Esophagus squamous epithelium (tissue), 5 donors: ENCODE measurements around the gene GORASP1. TPM values are rescaled to one million over a fixed set of nuclear protein-coding genes. Genes with fewer than 3 reads are reported as not detected.

Experiments used
- DNase-seq: peaks from one replicate; lab custom pipeline; 2025; lab: John Stamatoyannopoulos, UW
- H3K27ac ChIP-seq, 4 donors: fragments of 200-600 bp; sonication (generic); one replicate each; pipeline ENCODE4 v1.5.1; 2016 to 2019; ENCODE audit warnings: mild to moderate bottlenecking in 1 of 4
- H3K27me3 ChIP-seq, 4 donors: fragments of 200-600 bp; sonication (generic); 1 replicate in 3 of 4; 2 replicates in 1 of 4; pipeline versions ENCODE4 v1.5.1 to v1.6.0; 2017 to 2021; ENCODE audit warnings: antibody characterized with exemption in 1 of 4
- H3K36me3 ChIP-seq, 3 donors: fragments of 200-600 bp; sonication (generic); one replicate each; pipeline ENCODE4 v1.5.1; 2016 to 2019
- H3K4me1 ChIP-seq, 3 donors: fragments of 200-600 bp; sonication (generic); one replicate each; pipeline ENCODE4 v1.5.1; 2017 to 2019
- H3K4me3 ChIP-seq, 4 donors: fragments of 200-600 bp; sonication (generic); 1 replicate in 3 of 4; 2 replicates in 1 of 4; pipeline ENCODE4 v1.5.1; 2016 to 2019; ENCODE audit warnings: mild to moderate bottlenecking in 2 of 4, moderate library complexity in 1 of 4
- H3K9me3 ChIP-seq, 3 donors: fragments of 200-600 bp; sonication (generic); one replicate each; pipeline ENCODE4 v1.5.1; 2016 to 2019
- CTCF ChIP-seq, 6 experiments: fragments of 450-650 bp in 4 of 6; fragments of 200-600 bp in 2 of 6; sonication (generic) in 2 of 6; IDR thresholded peaks; one replicate each; pipeline ENCODE4 v1.5.1; 2016 to 2019; ENCODE audit warnings: antibody characterized with exemption in 6 of 6, mild to moderate bottlenecking in 4 of 6, moderate library complexity in 4 of 6
- POLR2A ChIP-seq, 4 donors: fragments of 450-650 bp; IDR thresholded peaks; one replicate each; pipeline ENCODE4 v1.6.1; 2017; ENCODE audit warnings: antibody characterized with exemption in 4 of 4, mild to moderate bottlenecking in 4 of 4, moderate library complexity in 3 of 4
- WGBS, 2 donors: methylation state at CpG; one replicate each; pipeline ENCODE4 v1.1.5; 2018; 5-methylcytosine and 5-hydroxymethylcytosine counted together
- intact Hi-C: fragments of 100-400 bp; cut with DNase I; formaldehyde crosslinking; loops from one replicate; pipeline ENCODE4 v1.15.0; 2022
- total RNA-seq, 4 donors: library from RNA; depleted of rRNA; stranded (reverse); fragments of >200 nt; gene quantifications; one replicate each; pipeline ENCODE4 v1.1.0, GENCODE V29; 2016
- donor health status: DM: yes; HTN: yes; CAD: no.

The GORASP1 gene
- total RNA-seq, 4 donors from 2014 or later, result 26.4 to 102 (median 43.8) TPM

DNA sequence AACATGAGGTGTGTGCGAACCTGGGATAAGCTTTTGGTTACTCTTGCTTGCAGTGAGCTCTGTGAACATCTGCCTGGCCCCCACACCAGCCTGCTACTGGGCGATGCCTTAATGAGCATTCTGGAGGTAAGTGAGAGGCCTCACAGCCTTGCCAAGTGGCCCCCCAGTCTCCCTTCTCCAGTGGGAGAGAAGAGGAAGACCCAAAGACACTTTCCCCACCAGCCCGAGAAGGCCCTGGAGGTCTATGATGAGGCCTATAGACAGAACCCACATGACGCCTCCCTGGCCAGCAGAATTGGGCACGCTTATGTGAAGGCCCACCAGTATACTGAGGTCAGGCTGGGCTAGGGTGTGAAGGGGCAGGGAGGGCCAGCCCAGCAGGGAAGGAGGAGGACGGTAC is 22.6 kb upstream of the GORASP1 start:
- no peaks in the 10 kb centered on the region for H3K9me3 ChIP-seq
- no peaks in the 10 kb centered on the region for H3K27me3 ChIP-seq
- peaks cover 0 to 57% (median 0%) of the 10 kb centered on the region in 3 donors for H3K4me1 ChIP-seq
- WGBS, 2 donors, result 88 to 100% methylated on average over 3 to 5 of the region's 6 CpGs
- no peak overlapping the region for H3K27ac ChIP-seq
- no peak overlapping the region for H3K4me3 ChIP-seq
- no peak for DNase-seq
- peaks cover 0 to 5% (median 0%) of the 10 kb centered on the region in 3 donors for H3K36me3 ChIP-seq
- no peak for TF ChIP-seq CTCF (IDR thresholded peaks at IDR 0.05)
- TF ChIP-seq POLR2A (IDR thresholded peaks at IDR 0.05), result no peak
- intact Hi-C loops, result no loop called here

DNA sequence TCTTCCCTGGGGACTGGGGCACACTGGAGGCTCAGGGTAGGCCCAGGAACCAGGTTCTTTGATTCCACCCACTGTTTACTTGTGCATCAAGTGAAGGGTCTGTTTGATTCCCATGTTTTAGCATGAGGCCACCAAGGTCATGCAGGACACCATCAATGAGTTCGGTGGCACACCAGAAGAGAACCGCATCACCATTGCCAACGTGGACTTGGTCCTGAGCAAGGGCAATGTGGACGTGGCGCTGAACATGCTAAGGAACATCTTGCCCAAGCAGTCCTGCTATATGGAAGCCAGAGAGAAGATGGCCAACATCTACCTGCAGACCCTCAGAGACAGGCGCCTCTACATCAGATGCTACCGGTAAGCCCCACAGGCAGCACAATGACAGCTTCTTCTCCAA is 21.5 kb upstream of the GORASP1 start:
- H3K9me3 ChIP-seq, result no peaks in the 10 kb centered on the region
- peaks cover 0 to 5% (median 0%) of the 10 kb centered on the region in 3 donors for H3K36me3 ChIP-seq
- TF ChIP-seq CTCF (IDR thresholded peaks at IDR 0.05) (no peak), POLR2A (IDR thresholded peaks at IDR 0.05) (no peak)
- H3K4me1 ChIP-seq, result peaks cover 0 to 47% (median 0%) of the 10 kb centered on the region in 3 donors
- intact Hi-C loops, result loop anchor here (5.0 kb wide), 1 partner anchor 163 kb away; no protein-coding TSS in a partner anchor
- no peak for DNase-seq
- no peak overlapping the region for H3K27ac ChIP-seq
- H3K27me3 ChIP-seq, result no peaks in the 10 kb centered on the region
- no peak overlapping the region for H3K4me3 ChIP-seq
- WGBS, 2 donors, result 94 to 96% methylated on average over 5 to 7 of the region's 7 CpGs

DNA sequence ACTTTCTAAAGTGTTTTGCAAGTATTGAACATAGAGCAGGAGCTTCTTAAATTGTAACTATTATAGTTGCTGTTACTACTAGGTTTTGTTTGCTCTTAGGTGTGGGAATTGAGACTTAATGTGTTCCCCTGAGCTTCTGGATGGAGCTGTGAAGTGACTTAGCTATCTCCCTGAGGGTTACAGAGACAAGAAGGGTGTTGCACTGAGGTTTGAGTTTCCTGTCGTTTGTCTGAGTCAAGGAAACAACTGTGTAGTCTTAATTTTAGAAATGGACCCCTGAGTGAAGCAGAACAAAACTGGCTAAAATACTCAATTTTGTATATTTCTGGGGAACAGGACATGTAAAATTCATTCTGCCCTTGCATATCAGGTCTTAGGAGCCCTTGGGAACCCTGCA is 20.5 kb upstream of the GORASP1 start:
- Histone ChIP-seq H3K27me3 (no peaks in the 10 kb centered on the region), H3K36me3 (peaks cover 0 to 5% (median 0%) of the 10 kb centered on the region in 3 donors), H3K4me1 (peaks cover 0 to 36% (median 0%) of the 10 kb centered on the region in 3 donors), H3K9me3 (no peaks in the 10 kb centered on the region), H3K4me3 (no peak overlapping the region), H3K27ac (no peak overlapping the region)
- no peak for DNase-seq
- 33% methylated on average over 1 of the region's 1 CpG for whole genome bisulfite sequencing, 2 donors
- no peak for TF ChIP-seq POLR2A (IDR thresholded peaks at IDR 0.05)
- intact Hi-C loops, result loop anchor here (5.0 kb wide), 1 partner anchor 164 kb away; no protein-coding TSS in a partner anchor

GRCh38 chr3:39127269-39127907 is 20.0 kb upstream of the GORASP1 start:
- intact Hi-C loops, result loop anchor here (5.0 kb wide), 1 partner anchor 165 kb away; no protein-coding TSS in a partner anchor
- 88 to 93% methylated on average over 3 of the region's 7 CpGs for WGBS, 2 donors
- H3K27me3 ChIP-seq, result no peaks in the 10 kb centered on the region
- no peak overlapping the region for H3K4me3 ChIP-seq
- no peaks in the 10 kb centered on the region for H3K9me3 ChIP-seq
- no peak for DNase-seq
- no peak overlapping the region for H3K27ac ChIP-seq
- no peak for TF ChIP-seq CTCF (IDR thresholded peaks at IDR 0.05)
- no peak for TF ChIP-seq POLR2A (IDR thresholded peaks at IDR 0.05)
- peaks cover 0 to 5% (median 0%) of the 10 kb centered on the region in 3 donors for H3K36me3 ChIP-seq
- H3K4me1 ChIP-seq, result peaks cover 0 to 31% (median 0%) of the 10 kb centered on the region in 3 donors

GRCh38 chr3:39126532-39127071 is 19.2 kb upstream of the GORASP1 start:
- Histone ChIP-seq H3K4me1 (peaks cover 0 to 26% (median 0%) of the 10 kb centered on the region in 3 donors), H3K36me3 (peaks cover 0 to 5% (median 0%) of the 10 kb centered on the region in 3 donors), H3K4me3 (no peak overlapping the region), H3K9me3 (no peaks in the 10 kb centered on the region), H3K27ac (no peak overlapping the region), H3K27me3 (no peaks in the 10 kb centered on the region)
- TF ChIP-seq CTCF (IDR thresholded peaks at IDR 0.05) (peak in 5 of 6 experiments; percentile 38 to 54 (median 47)), POLR2A (IDR thresholded peaks at IDR 0.05) (no peak)
- DNase-seq, result no peak
- intact Hi-C loops, result loop anchor here (5.0 kb wide), 1 partner anchor 166 kb away; no protein-coding TSS in a partner anchor
- WGBS, 2 donors, result 38 to 53% methylated on average over 4 to 6 of the region's 6 CpGs
